GM23338 (cell line): ENCODE data around the gene PCBP3. TPM values are rescaled to one million over a fixed set of nuclear protein-coding genes. Genes with fewer than 3 reads are reported as not detected.
A peak's percentile ranks its signal among the peaks of the same experiment; 100 is the strongest.

Source experiments
- ATAC-seq: fragments of 200-7000 bp; cut with Tn5 transposase; 3 replicates; pipeline ENCODE4 v1.9.1; 2020
- DNase-seq: peaks from one replicate; pipeline ENCODE4 v3.0.0-alpha.2; 2015; ENCODE audit warnings: low spot score
- H2AFZ ChIP-seq: fragments of 200-600 bp; sonication (generic); 2 replicates; pipeline ENCODE4 v1.8.0; 2016; ENCODE audit warnings: antibody characterized with exemption, mild to moderate bottlenecking, moderate library complexity
- H3F3A ChIP-seq: fragments of 200-600 bp; sonication (generic); replicated peaks from 2 replicates; pipeline ENCODE4 v1.8.0; 2017; ENCODE audit warnings: antibody characterized with exemption, mixed run types, low read depth
- H3K27ac ChIP-seq: fragments of 200-600 bp; sonication (generic); 2 replicates; pipeline ENCODE4 v1.6.1; 2016; ENCODE audit warnings: low read depth
- H3K27me3 ChIP-seq: fragments of 200-600 bp; sonication (generic); 2 replicates; pipeline ENCODE4 v1.8.0; 2016; ENCODE audit warnings: mild to moderate bottlenecking, mixed run types, moderate library complexity; ENCODE audit not compliant: insufficient read depth
- H3K36me3 ChIP-seq: fragments of 200-600 bp; sonication (generic); 2 replicates; pipeline ENCODE4 v1.8.0; 2016; ENCODE audit warnings: mild to moderate bottlenecking; ENCODE audit not compliant: insufficient read depth
- H3K4me1 ChIP-seq: fragments of 200-600 bp; sonication (generic); 2 replicates; pipeline ENCODE4 v1.8.0; 2016; ENCODE audit warnings: mild to moderate bottlenecking, moderate library complexity; ENCODE audit not compliant: insufficient read depth
- H3K4me2 ChIP-seq: fragments of 200-600 bp; sonication (generic); 2 replicates; pipeline ENCODE4 v1.7.1; 2017; ENCODE audit warnings: mixed run types
- H3K4me3 ChIP-seq: fragments of 200-600 bp; sonication (generic); 2 replicates; pipeline ENCODE4 v1.6.1; 2016; ENCODE audit warnings: mixed run types
- H3K79me2 ChIP-seq: fragments of 200-600 bp; sonication (generic); replicated peaks from 2 replicates; pipeline ENCODE4 v1.8.0; 2017; ENCODE audit warnings: mild to moderate bottlenecking; ENCODE audit not compliant: insufficient read depth
- H3K9me2 ChIP-seq: fragments of 200-600 bp; sonication (generic); 2 replicates; pipeline ENCODE4 v1.8.0; 2017; ENCODE audit not compliant: insufficient read depth
- H4K20me1 ChIP-seq: fragments of 200-600 bp; sonication (generic); replicated peaks from 2 replicates; pipeline ENCODE4 v1.8.0; 2017; ENCODE audit warnings: mild to moderate bottlenecking; ENCODE audit not compliant: insufficient read depth
- H3K27ac Mint-ChIP-seq: 2 replicates; pipeline ENCODE4 v1.8.0; 2020; ENCODE audit warnings: inconsistent platforms, mild to moderate bottlenecking, moderate library complexity, mixed read lengths
- H3K27me3 Mint-ChIP-seq: 3 replicates; pipeline ENCODE4 v1.8.0; 2022; ENCODE audit warnings: low read depth, mild to moderate bottlenecking, moderate library complexity, mixed read lengths, inconsistent platforms; ENCODE audit not compliant: insufficient read depth, poor library complexity
- H3K36me3 Mint-ChIP-seq: 3 replicates; pipeline ENCODE4 v1.8.0; 2021; ENCODE audit warnings: low read depth, mild to moderate bottlenecking, inconsistent platforms, moderate library complexity, mixed read lengths
- H3K4me1 Mint-ChIP-seq: 3 replicates; pipeline ENCODE4 v1.8.0; 2020; ENCODE audit warnings: mild to moderate bottlenecking, inconsistent platforms, mixed read lengths
- H3K4me3 Mint-ChIP-seq: 3 replicates; pipeline ENCODE4 v1.8.0; 2021; ENCODE audit warnings: moderate library complexity, mild to moderate bottlenecking, inconsistent platforms, mixed read lengths
- H3K9me3 Mint-ChIP-seq: 3 replicates; pipeline ENCODE4 v1.8.0; 2020; ENCODE audit warnings: moderate library complexity, mild to moderate bottlenecking, inconsistent platforms, mixed read lengths
- CTCF ChIP-seq, 2 experiments: fragments of 200-600 bp in 1 of 2; sonication (generic) in 1 of 2; conservative IDR thresholded peaks; 2 replicates each; pipeline versions ENCODE4 v1.5.1 to v1.6.1; 2016 to 2017; ENCODE audit warnings: antibody characterized with exemption in 2 of 2, low read depth in 2 of 2, mild to moderate bottlenecking in 2 of 2, moderate library complexity in 1 of 2
- ETS1 ChIP-seq: IDR thresholded peaks from 2 replicates; pipeline ENCODE4 v1.6.1; 2016; ENCODE audit warnings: antibody characterized with exemption
- EZH2 ChIP-seq: fragments of 200-600 bp; sonication (generic); IDR thresholded peaks from one replicate; pipeline ENCODE4 v1.8.0; 2017; ENCODE audit warnings: antibody characterized with exemption, mild to moderate bottlenecking, low read depth; ENCODE audit not compliant: unreplicated experiment
- EZH2phosphoT487 ChIP-seq: fragments of 200-600 bp; sonication (generic); IDR thresholded peaks from one replicate; pipeline ENCODE4 v1.8.1; 2018; ENCODE audit warnings: antibody characterized with exemption; ENCODE audit not compliant: unreplicated experiment
- JUNB ChIP-seq: IDR thresholded peaks from one replicate; pipeline ENCODE4 v1.6.1; 2016; ENCODE audit warnings: antibody characterized with exemption; ENCODE audit not compliant: unreplicated experiment
- NANOG ChIP-seq: IDR thresholded peaks from 2 replicates; pipeline ENCODE4 v1.6.1; 2016; ENCODE audit warnings: antibody characterized with exemption, borderline replicate concordance
- POLR2AphosphoS5 ChIP-seq: IDR thresholded peaks from 2 replicates; pipeline ENCODE4 v1.6.1; 2016; ENCODE audit warnings: antibody characterized with exemption, low read depth
- ZNF114 ChIP-seq: fragments of 250-450 bp; sonication (Bioruptor Pico); IDR thresholded peaks from 2 replicates; pipeline ENCODE4 v1.5.0; 2020; ENCODE audit warnings: mild to moderate bottlenecking, moderate library complexity
- ZNF331 ChIP-seq: fragments of 250-450 bp; sonication (Bioruptor Pico); IDR thresholded peaks from 2 replicates; pipeline ENCODE4 v1.5.0; 2020; ENCODE audit warnings: low read depth, mild to moderate bottlenecking, moderate library complexity
- polyA plus RNA-seq: library from polyadenylated mRNA; unstranded; fragments of >200 nt; fragmentation: Nextera tagmentation; extraction: Ambion mirVana; gene quantifications from 2 replicates; pipeline ENCODE4 v1.2.1, GENCODE V29; 2016
- total RNA-seq: library from RNA; depleted of rRNA; stranded (reverse); fragments of >200 nt; shearing (Covaris generic); gene quantifications from 2 replicates; pipeline ENCODE4 v1.2.3, GENCODE V29; 2014

Gene PCBP3
- total and polyA plus RNA-seq, 2 experiments from 2014 or later: 7.1 to 9.1 TPM

GRCh38 chr21:45839274-45839673 lies 195.7 kb downstream of the PCBP3 start:
- H3F3A ChIP-seq: no peaks in the 10 kb centered on the region
- H3K4me2 ChIP-seq: peak overlapping the region; percentile 35; the same call in 1 of the 2 replicates
- no peaks in the 10 kb centered on the region for H4K20me1 ChIP-seq
- no peaks in the 10 kb centered on the region for H3K27me3 ChIP-seq
- peaks cover 24% of the 10 kb centered on the region for H3K4me1 Mint-ChIP-seq
- H3K4me1 ChIP-seq: no peaks in the 10 kb centered on the region
- no peaks in the 10 kb centered on the region for H3K9me2 ChIP-seq
- no peak overlapping the region for H3K27ac Mint-ChIP-seq
- H3K4me3 Mint-ChIP-seq: no peak overlapping the region
- no peak overlapping the region for H3K27ac ChIP-seq
- H3K9me3 Mint-ChIP-seq: peaks cover 33% of the 10 kb centered on the region
- DNase-seq (no peak), ATAC-seq (no peak)
- TF ChIP-seq ZNF331 (CRISPR knock-in tag) (no peak), NANOG (no peak)
- peaks cover 27% of the 10 kb centered on the region for H3K36me3 Mint-ChIP-seq
- H3K4me3 ChIP-seq: no peak overlapping the region
- H3K27me3 Mint-ChIP-seq: peaks cover 3% of the 10 kb centered on the region
- H2AFZ ChIP-seq: no peak overlapping the region
- 0 out of 2 replicates have a peak, but pooled peaks cover 6% of the 10 kb centered on the region for H3K36me3 ChIP-seq
- no peaks in the 10 kb centered on the region for H3K79me2 ChIP-seq

- Histone ChIP-seq H3K4me2 (no peak overlapping the region), H3K27me3 (no peaks in the 10 kb centered on the region), H3K9me2 (no peaks in the 10 kb centered on the region), H3F3A (no peaks in the 10 kb centered on the region), H2AFZ (no peak overlapping the region), H3K36me3 (0 out of 2 replicates have a peak, but pooled peaks cover 6% of the 10 kb centered on the region), H4K20me1 (no peaks in the 10 kb centered on the region), H3K4me3 (no peak overlapping the region), H3K79me2 (no peaks in the 10 kb centered on the region), H3K27ac (no peak overlapping the region), H3K4me1 (no peaks in the 10 kb centered on the region)
- Mint-ChIP-seq H3K36me3 (peaks cover 27% of the 10 kb centered on the region), H3K27ac (no peak overlapping the region), H3K4me3 (no peak overlapping the region), H3K27me3 (peaks cover 3% of the 10 kb centered on the region), H3K9me3 (peaks cover 33% of the 10 kb centered on the region), H3K4me1 (peaks cover 24% of the 10 kb centered on the region)
- TF ChIP-seq ZNF114: no peak
- ATAC-seq (no peak), DNase-seq (no peak)
Observed at GRCh38 chr21:45841033-45841432, 197.5 kb downstream of the PCBP3 start.

GRCh38 chr21:45843426-45843825 lies 199.9 kb downstream of the PCBP3 start:
- no peak overlapping the region for H3K27ac ChIP-seq
- no peak for TF ChIP-seq EZH2
- TF ChIP-seq ZNF114: no peak
- TF ChIP-seq NANOG: no peak
- no peak for TF ChIP-seq JUNB
- no peak for TF ChIP-seq EZH2phosphoT487
- Mint-ChIP-seq H3K4me1 (peaks cover 10% of the 10 kb centered on the region), H3K4me3 (no peak overlapping the region), H3K27ac (no peak overlapping the region), H3K9me3 (peaks cover 33% of the 10 kb centered on the region), H3K27me3 (peaks cover 3% of the 10 kb centered on the region), H3K36me3 (peaks cover 27% of the 10 kb centered on the region)
- H3K4me3 ChIP-seq: no peak overlapping the region
- no peak overlapping the region for H3K4me2 ChIP-seq
- DNase-seq (no peak), ATAC-seq (no peak)
- no peaks in the 10 kb centered on the region for H3F3A ChIP-seq
- no peaks in the 10 kb centered on the region for H3K27me3 ChIP-seq
- no peaks in the 10 kb centered on the region for H3K9me2 ChIP-seq
- no peaks in the 10 kb centered on the region for H4K20me1 ChIP-seq
- H3K79me2 ChIP-seq: no peaks in the 10 kb centered on the region
- H2AFZ ChIP-seq: no peak overlapping the region
- H3K36me3 ChIP-seq: 0 out of 2 replicates have a peak, but pooled peaks cover 6% of the 10 kb centered on the region
- no peaks in the 10 kb centered on the region for H3K4me1 ChIP-seq

- no peaks in the 10 kb centered on the region for H3F3A ChIP-seq
- H3K27me3 Mint-ChIP-seq: peaks cover 5% of the 10 kb centered on the region
- no peaks in the 10 kb centered on the region for H3K4me1 ChIP-seq
- DNase-seq (no peak), ATAC-seq (no peak)
- H2AFZ ChIP-seq: no peak overlapping the region
- H3K27ac ChIP-seq: no peak overlapping the region
- H3K9me2 ChIP-seq: no peaks in the 10 kb centered on the region
- H3K9me3 Mint-ChIP-seq: peaks cover 29% of the 10 kb centered on the region
- peaks cover 5% of the 10 kb centered on the region; the same call in 2 of the 3 replicates for H3K4me1 Mint-ChIP-seq
- H3K79me2 ChIP-seq: no peaks in the 10 kb centered on the region
- H3K4me3 Mint-ChIP-seq: no peak overlapping the region
- H3K36me3 ChIP-seq: 0 out of 2 replicates have a peak, but pooled peaks cover 6% of the 10 kb centered on the region
- H3K36me3 Mint-ChIP-seq: peaks cover 27% of the 10 kb centered on the region
- H3K4me2 ChIP-seq: no peak overlapping the region
- no peak overlapping the region for H3K27ac Mint-ChIP-seq
- no peak overlapping the region for H3K4me3 ChIP-seq
- H4K20me1 ChIP-seq: no peaks in the 10 kb centered on the region
- H3K27me3 ChIP-seq: no peaks in the 10 kb centered on the region
- TF ChIP-seq NANOG (no peak), EZH2 (no peak), POLR2AphosphoS5 (no peak), CTCF (conservative IDR thresholded peaks at IDR 0.05; ENCODE audit: low read depth in 2 of 2) (no peak), JUNB (no peak), ETS1 (no peak)
Observed at GRCh38 chr21:45844181-45844580, 200.7 kb downstream of the PCBP3 start.
